Right forelimb (tissue), 1 donor: Measurements from ENCODE around the gene GMEB2.

Experiments used
- DNase-seq: peaks from one replicate; pipeline ENCODE4 v3.0.0-alpha.2; 2018

GMEB2 gene

DNA sequence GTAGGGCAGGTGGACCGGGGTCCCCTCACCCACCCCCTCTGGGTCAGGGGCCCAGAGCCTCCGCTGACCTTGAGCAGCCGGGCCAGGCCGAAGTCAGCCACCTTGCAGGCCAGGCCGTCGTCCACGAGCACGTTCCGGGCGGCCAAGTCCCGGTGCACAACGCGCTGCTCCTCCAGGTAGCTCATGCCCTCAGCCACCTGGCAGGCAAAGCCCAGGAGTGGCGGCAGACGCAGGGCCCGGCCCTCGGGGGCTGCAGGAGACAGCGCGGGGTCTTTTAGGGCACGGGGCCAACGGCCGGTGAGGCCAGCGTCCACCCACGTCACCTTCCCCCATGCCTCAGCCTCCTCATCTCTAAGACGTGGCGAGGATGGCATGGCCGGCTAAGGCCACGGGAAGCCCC, 85.5 kb downstream of the GMEB2 start:
- no peak for DNase-seq

- no peak for DNase-seq
Observed at GRCh38 chr20:63540417-63541186, 86.3 kb downstream of the GMEB2 start.

- no peak for DNase-seq
Observed at GRCh38 chr20:63539441-63540370, 87.2 kb downstream of the GMEB2 start.

- DNase-seq = no peak
Observed at GRCh38 chr20:63539092-63539430, 87.8 kb downstream of the GMEB2 start.

DNA sequence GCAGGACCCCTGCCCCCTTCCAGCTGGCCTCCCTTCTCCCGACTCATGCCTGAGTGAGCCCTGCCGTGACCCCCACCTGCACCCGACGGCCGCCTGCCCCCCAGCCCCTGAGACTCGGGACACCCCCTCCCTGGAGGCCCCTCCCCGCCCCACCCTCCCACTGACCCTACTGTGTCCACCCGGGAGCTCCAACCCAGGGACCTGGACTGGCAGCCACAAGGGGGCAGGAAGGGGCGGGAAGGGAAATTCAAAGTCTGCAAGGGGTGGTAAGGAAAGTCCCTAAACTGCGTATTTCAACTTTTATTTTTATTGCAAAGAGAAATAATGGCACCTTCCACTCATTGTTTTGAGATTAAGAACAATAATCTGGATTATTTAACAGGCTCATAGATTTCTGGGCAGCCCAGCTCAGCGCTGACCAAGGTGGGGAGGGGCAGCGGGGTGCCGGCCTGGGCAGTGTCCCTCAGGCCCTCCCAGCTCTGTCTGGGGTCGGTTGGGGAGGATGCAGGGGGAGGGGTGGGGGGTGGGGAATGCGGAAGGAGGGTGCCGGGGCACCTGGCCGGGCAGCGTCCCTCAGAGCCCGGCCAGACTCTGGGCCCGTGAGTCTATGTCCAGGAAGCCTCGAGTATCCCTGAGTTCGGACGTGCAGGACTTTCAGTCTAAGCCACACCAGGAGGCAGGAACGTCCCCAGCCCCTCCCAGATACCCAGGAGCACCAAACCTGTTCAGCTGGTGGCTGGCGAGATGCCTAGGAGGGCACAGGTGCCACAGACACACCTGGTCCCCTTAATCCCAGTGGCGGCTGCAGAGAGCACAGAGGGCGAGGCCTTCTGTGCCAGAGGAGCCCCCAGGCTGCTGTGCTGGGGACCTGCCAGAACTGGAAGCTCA, 88.5 kb downstream of the GMEB2 start:
- DNase-seq = no peak
